Hepatocyte (in vitro differentiated cells): ENCODE measurements around the gene QRSL1. TPM values are rescaled to one million over a fixed set of nuclear protein-coding genes. Genes with fewer than 3 reads are reported as not detected.

Experiments used
- DNase-seq: peaks from one replicate; pipeline ENCODE4 v3.0.0-alpha.2; 2016; ENCODE audit warnings: low spot score
- H2AFZ ChIP-seq: fragments of 200-600 bp; sonication (generic); 2 replicates; pipeline ENCODE4 v1.6.0; 2016; ENCODE audit warnings: antibody characterized with exemption, mild to moderate bottlenecking
- H3K27ac ChIP-seq: fragments of 200-600 bp; sonication (generic); 2 replicates; pipeline ENCODE4 v1.5.1; 2016; ENCODE audit warnings: mild to moderate bottlenecking
- H3K27me3 ChIP-seq: fragments of 200-600 bp; sonication (generic); 2 replicates; pipeline ENCODE4 v1.6.1; 2016
- H3K36me3 ChIP-seq: fragments of 200-600 bp; sonication (generic); replicated peaks from 2 replicates; pipeline ENCODE4 v1.5.1; 2016; ENCODE audit warnings: low read depth; ENCODE audit not compliant: insufficient read depth
- H3K4me1 ChIP-seq: fragments of 200-600 bp; sonication (generic); 2 replicates; pipeline ENCODE4 v1.5.1; 2016; ENCODE audit warnings: mild to moderate bottlenecking, moderate library complexity; ENCODE audit not compliant: insufficient read depth
- H3K4me2 ChIP-seq: fragments of 200-600 bp; sonication (generic); 2 replicates; pipeline ENCODE4 v1.6.0; 2016
- H3K4me3 ChIP-seq: fragments of 200-600 bp; sonication (generic); 2 replicates; pipeline ENCODE4 v1.5.1; 2016; ENCODE audit warnings: mild to moderate bottlenecking
- H3K79me2 ChIP-seq: fragments of 200-600 bp; sonication (generic); 2 replicates; pipeline ENCODE4 v1.6.0; 2017; ENCODE audit warnings: mild to moderate bottlenecking
- H3K9me2 ChIP-seq: fragments of 200-600 bp; sonication (generic); replicated peaks from 2 replicates; pipeline ENCODE4 v1.6.0; 2017; ENCODE audit warnings: mild to moderate bottlenecking; ENCODE audit not compliant: insufficient read depth
- H3K9me3 ChIP-seq: fragments of 200-600 bp; sonication (generic); 2 replicates; pipeline ENCODE4 v1.5.1; 2016; ENCODE audit warnings: low read depth, mild to moderate bottlenecking
- H4K20me1 ChIP-seq: fragments of 200-600 bp; sonication (generic); 2 replicates; pipeline ENCODE4 v1.6.0; 2016; ENCODE audit warnings: mild to moderate bottlenecking; ENCODE audit not compliant: insufficient read depth, poor library complexity, severe bottlenecking
- EZH2 ChIP-seq: fragments of 200-600 bp; sonication (generic); IDR thresholded peaks from 2 replicates; pipeline ENCODE4 v1.6.1; 2016; ENCODE audit warnings: antibody characterized with exemption, mild to moderate bottlenecking, borderline replicate concordance
- EZH2phosphoT487 ChIP-seq: fragments of 200-600 bp; sonication (generic); IDR thresholded peaks from one replicate; pipeline ENCODE4 v1.6.1; 2018; ENCODE audit warnings: antibody characterized with exemption, mild to moderate bottlenecking, low read depth, moderate library complexity; ENCODE audit not compliant: unreplicated experiment, severe bottlenecking
- WGBS: methylation state at CpG from one replicate; pipeline ENCODE4 v1.1.6; 2016; ENCODE audit warnings: low lambda C conversion rate; ENCODE audit errors: missing lambda C conversion rate; 5-methylcytosine and 5-hydroxymethylcytosine counted together
- polyA plus RNA-seq: library from polyadenylated mRNA; unstranded; fragments of >200 nt; fragmentation: Nextera tagmentation; extraction: Ambion mirVana; gene quantifications from 2 replicates; pipeline ENCODE4 v1.2.1, GENCODE V29; 2016
- total RNA-seq: library from RNA; depleted of rRNA; stranded (reverse); fragments of >200 nt; gene quantifications from 2 replicates; pipeline ENCODE4 v1.2.3, GENCODE V29; 2014
- TF ChIP-seq, protein P1 (sequence below): fragments of 200-600 bp; sonication (generic); IDR thresholded peaks from 2 replicates; pipeline ENCODE4 v1.5.1; 2016; ENCODE audit warnings: antibody characterized with exemption, mild to moderate bottlenecking; ENCODE audit not compliant: poor library complexity

QRSL1 gene
- total and polyA plus RNA-seq, 2 experiments from 2014 or later, result 9.9 to 13.6 TPM

DNA sequence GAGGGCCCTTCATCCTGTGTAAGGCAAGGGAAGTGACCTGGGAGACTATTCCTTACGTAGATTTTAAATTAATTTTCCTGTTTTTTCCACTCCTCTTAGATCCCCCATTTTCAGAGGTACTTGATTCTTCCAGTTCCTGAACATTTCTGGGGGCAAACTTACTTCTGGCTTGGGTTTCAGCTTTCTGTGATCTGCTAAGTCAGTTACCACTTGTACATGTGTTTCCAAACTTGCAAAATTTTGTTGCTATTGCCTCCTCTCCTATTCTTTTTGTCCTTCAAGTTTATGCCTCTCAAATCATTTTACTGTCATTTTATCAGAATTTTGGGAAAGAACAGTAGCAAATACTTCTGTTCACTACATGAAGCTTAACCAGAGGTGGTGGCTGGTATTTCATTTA lies 81.2 kb downstream of the QRSL1 start:
- H3K27me3 ChIP-seq, result no peaks in the 10 kb centered on the region
- no peaks in the 10 kb centered on the region for H3K36me3 ChIP-seq
- WGBS, result 100% methylated on average over 1 of the region's 1 CpG
- H3K4me1 ChIP-seq, result no peaks in the 10 kb centered on the region
- no peak for TF ChIP-seq EZH2
- TF ChIP-seq EZH2phosphoT487, result no peak
- TF ChIP-seq, protein P1, sequence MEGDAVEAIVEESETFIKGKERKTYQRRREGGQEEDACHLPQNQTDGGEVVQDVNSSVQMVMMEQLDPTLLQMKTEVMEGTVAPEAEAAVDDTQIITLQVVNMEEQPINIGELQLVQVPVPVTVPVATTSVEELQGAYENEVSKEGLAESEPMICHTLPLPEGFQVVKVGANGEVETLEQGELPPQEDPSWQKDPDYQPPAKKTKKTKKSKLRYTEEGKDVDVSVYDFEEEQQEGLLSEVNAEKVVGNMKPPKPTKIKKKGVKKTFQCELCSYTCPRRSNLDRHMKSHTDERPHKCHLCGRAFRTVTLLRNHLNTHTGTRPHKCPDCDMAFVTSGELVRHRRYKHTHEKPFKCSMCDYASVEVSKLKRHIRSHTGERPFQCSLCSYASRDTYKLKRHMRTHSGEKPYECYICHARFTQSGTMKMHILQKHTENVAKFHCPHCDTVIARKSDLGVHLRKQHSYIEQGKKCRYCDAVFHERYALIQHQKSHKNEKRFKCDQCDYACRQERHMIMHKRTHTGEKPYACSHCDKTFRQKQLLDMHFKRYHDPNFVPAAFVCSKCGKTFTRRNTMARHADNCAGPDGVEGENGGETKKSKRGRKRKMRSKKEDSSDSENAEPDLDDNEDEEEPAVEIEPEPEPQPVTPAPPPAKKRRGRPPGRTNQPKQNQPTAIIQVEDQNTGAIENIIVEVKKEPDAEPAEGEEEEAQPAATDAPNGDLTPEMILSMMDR, result no peak
- H4K20me1 ChIP-seq, result no peaks in the 10 kb centered on the region
- no peak overlapping the region for H3K4me3 ChIP-seq
- no peaks in the 10 kb centered on the region for H3K9me2 ChIP-seq
- no peak for DNase-seq
- no peak overlapping the region for H3K4me2 ChIP-seq
- no peak overlapping the region for H3K27ac ChIP-seq
- H3K79me2 ChIP-seq, result no peaks in the 10 kb centered on the region
- H2AFZ ChIP-seq, result no peak overlapping the region
- no peaks in the 10 kb centered on the region for H3K9me3 ChIP-seq

DNA sequence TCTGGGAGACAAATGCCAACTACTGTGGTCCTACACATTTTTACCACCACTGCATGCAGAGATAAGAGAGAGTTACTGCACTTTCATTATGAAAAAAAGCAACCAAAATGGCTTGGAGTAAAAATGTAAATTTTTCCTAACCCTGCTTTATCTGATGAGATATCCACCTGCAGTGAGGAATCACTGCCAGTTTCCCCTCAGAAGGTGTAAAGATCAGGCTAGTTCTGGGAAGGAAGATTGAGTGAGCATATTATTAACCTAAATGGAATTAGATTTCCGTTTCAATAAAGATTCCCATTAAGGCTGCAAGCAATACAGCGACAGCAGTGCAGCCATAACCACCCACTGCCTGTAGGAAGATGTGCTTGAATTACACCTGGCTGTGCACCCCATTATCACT lies 84.9 kb downstream of the QRSL1 start:
- no peaks in the 10 kb centered on the region for H3K4me1 ChIP-seq
- no peak for TF ChIP-seq EZH2phosphoT487
- TF ChIP-seq, protein P1, result no peak
- no peak for TF ChIP-seq EZH2
- no peak overlapping the region for H3K4me2 ChIP-seq
- H2AFZ ChIP-seq, result no peak overlapping the region
- no peaks in the 10 kb centered on the region for H3K36me3 ChIP-seq
- 92% methylated on average over 2 of the region's 2 CpGs for WGBS
- H4K20me1 ChIP-seq, result no peaks in the 10 kb centered on the region
- no peaks in the 10 kb centered on the region for H3K9me3 ChIP-seq
- no peaks in the 10 kb centered on the region for H3K9me2 ChIP-seq
- H3K27ac ChIP-seq, result no peak overlapping the region
- H3K27me3 ChIP-seq, result no peaks in the 10 kb centered on the region
- no peak overlapping the region for H3K4me3 ChIP-seq
- no peaks in the 10 kb centered on the region for H3K79me2 ChIP-seq
- DNase-seq, result no peak

DNA sequence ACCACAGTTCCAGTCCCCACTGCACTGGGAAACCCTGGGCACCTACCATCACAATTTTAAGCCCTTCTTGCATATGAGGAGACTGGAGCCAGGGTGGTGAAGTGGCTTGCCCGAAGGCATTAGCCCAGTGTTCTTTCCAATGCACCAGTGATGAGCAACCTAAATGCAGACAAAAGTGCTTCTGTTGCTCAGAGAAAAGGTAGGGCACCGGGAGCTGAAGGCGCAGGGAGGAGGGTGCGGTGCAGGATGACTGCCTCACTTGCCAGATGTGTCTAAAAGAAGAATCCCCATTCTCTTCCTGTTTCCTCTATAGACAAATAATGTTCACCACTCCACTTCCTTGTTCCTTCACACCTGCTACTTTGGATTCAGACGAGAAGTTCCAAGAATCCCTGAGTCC lies 86.5 kb downstream of the QRSL1 start:
- Histone ChIP-seq H3K36me3 (no peaks in the 10 kb centered on the region), H3K9me3 (no peaks in the 10 kb centered on the region), H3K4me2 (no peak overlapping the region), H3K27me3 (no peaks in the 10 kb centered on the region), H3K4me3 (no peak overlapping the region), H4K20me1 (no peaks in the 10 kb centered on the region), H3K9me2 (no peaks in the 10 kb centered on the region), H3K79me2 (no peaks in the 10 kb centered on the region), H3K27ac (no peak overlapping the region), H3K4me1 (no peaks in the 10 kb centered on the region), H2AFZ (no peak overlapping the region)
- DNase-seq, result no peak
- WGBS, result 88% methylated on average over 5 of the region's 5 CpGs
- TF ChIP-seq EZH2phosphoT487 (no peak), EZH2 (no peak)
- TF ChIP-seq, protein P1, result no peak

DNA sequence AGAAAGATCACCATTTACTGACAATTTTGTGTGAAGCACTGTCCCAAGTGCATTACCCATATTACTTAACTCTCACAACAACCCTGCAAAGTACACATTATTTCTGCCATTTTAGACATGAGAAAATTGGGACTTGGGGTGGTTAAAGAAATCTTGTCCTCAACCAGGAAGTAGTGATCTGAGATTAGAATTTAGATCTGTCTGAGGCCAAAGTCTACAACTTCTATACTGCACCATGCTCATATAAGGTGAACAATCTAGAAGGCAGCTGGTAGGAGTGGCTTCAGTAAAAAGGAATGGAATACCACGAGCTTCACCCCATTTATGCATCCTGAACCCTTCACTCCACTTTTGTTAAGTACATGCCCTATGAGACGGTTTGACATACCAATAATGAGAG lies 87.6 kb downstream of the QRSL1 start:
- Histone ChIP-seq H3K36me3 (no peaks in the 10 kb centered on the region), H3K4me2 (no peak overlapping the region), H3K9me2 (no peaks in the 10 kb centered on the region), H3K79me2 (no peaks in the 10 kb centered on the region), H3K27me3 (no peaks in the 10 kb centered on the region), H3K27ac (no peak overlapping the region), H2AFZ (no peak overlapping the region), H3K9me3 (no peaks in the 10 kb centered on the region), H4K20me1 (no peaks in the 10 kb centered on the region), H3K4me3 (no peak overlapping the region), H3K4me1 (peaks cover 7% of the 10 kb centered on the region)
- DNase-seq, result no peak
- TF ChIP-seq EZH2phosphoT487 (no peak), EZH2 (no peak)
- TF ChIP-seq, protein P1, result no peak
- WGBS, result 86% methylated on average over 2 of the region's 2 CpGs
